H1 (cell line): ENCODE measurements around the gene SPTBN1. TPM values are rescaled to one million over a fixed set of nuclear protein-coding genes. Genes with fewer than 3 reads are reported as not detected.

Source experiments
- CTCF ChIA-PET: fragments of 300-600 bp; sonication (Branson Sonifier 250); formaldehyde crosslinking; loops from one replicate; lab custom pipeline; 2021; ENCODE audit not compliant: partially characterized antibody; lab: Charles Lee
- POLR2A ChIA-PET: fragments of 300-600 bp; sonication (Branson Sonifier 250); formaldehyde crosslinking; loops from one replicate; lab custom pipeline; 2021; ENCODE audit warnings: inconsistent platforms; ENCODE audit not compliant: partially characterized antibody; lab: Charles Lee
- DNase-seq, 2 experiments: peaks; one replicate each; pipeline versions ENCODE4 v3.0.0 to v3.0.0-alpha.2; 2010 to 2022; ENCODE audit warnings: low spot score in 2 of 2, low read depth in 1 of 2, mixed read lengths in 1 of 2
- FAIRE-seq: peaks from 2 replicates; lab custom pipeline; 2011; peaks lifted over from hg19 to GRCh38; lab: Jason Lieb, UNC
- H2AFZ ChIP-seq: 2 replicates; pipeline ENCODE4 v1.8.1; 2012; ENCODE audit warnings: low read length, inconsistent platforms
- H2AK5ac ChIP-seq: 2 replicates; pipeline ENCODE4 v1.6.1; 2013; ENCODE audit warnings: low read depth, low read length
- H2BK120ac ChIP-seq: replicated peaks from 2 replicates; pipeline ENCODE3; 2013; ENCODE audit warnings: low read depth, low read length, inconsistent platforms
- H2BK12ac ChIP-seq: 2 replicates; pipeline ENCODE4 v1.6.1; 2013; ENCODE audit warnings: low read depth, low read length
- H2BK15ac ChIP-seq: 2 replicates; pipeline ENCODE4 v1.6.1; 2013; ENCODE audit warnings: low read length
- H2BK20ac ChIP-seq: 2 replicates; pipeline ENCODE4 v1.6.1; 2013; ENCODE audit warnings: low read length
- H2BK5ac ChIP-seq: 2 replicates; pipeline ENCODE4 v1.6.1; 2013; ENCODE audit warnings: low read depth, low read length
- H3K14ac ChIP-seq: 2 replicates; pipeline ENCODE4 v1.6.1; 2013; ENCODE audit warnings: inconsistent platforms; ENCODE audit not compliant: insufficient read length
- H3K18ac ChIP-seq: 2 replicates; pipeline ENCODE4 v1.6.1; 2013; ENCODE audit warnings: low read length; ENCODE audit errors: extremely low read depth
- H3K23ac ChIP-seq: 2 replicates; pipeline ENCODE4 v1.6.1; 2013; ENCODE audit warnings: inconsistent platforms; ENCODE audit not compliant: insufficient read length
- H3K23me2 ChIP-seq: 2 replicates; pipeline ENCODE4 v1.6.1; 2013; ENCODE audit warnings: low read depth, low read length
- H3K27ac ChIP-seq: 2 replicates; pipeline ENCODE4 v1.6.1; 2011; ENCODE audit warnings: low read depth, low read length, inconsistent platforms
- H3K27me3 ChIP-seq, 4 experiments: replicated peaks in 1 of 4; 1 replicate in 1 of 4; 2 replicates in 3 of 4; pipeline versions ENCODE4 v1.6.1 to v1.8.1; 2011 to 2013; ENCODE audit warnings: low read length in 3 of 4, mild to moderate bottlenecking in 3 of 4, inconsistent platforms in 2 of 4, mixed read lengths in 2 of 4, moderate library complexity in 1 of 4; ENCODE audit not compliant: control insufficient read depth in 3 of 4, insufficient read depth in 3 of 4; ENCODE audit errors: extremely low read depth in 1 of 4
- H3K36me3 ChIP-seq, 4 experiments: 2 replicates each; pipeline versions ENCODE4 v1.6.1 to v1.8.1; 2011 to 2013; ENCODE audit warnings: mild to moderate bottlenecking in 4 of 4, low read length in 3 of 4, moderate library complexity in 2 of 4, control low read depth in 1 of 4, inconsistent platforms in 1 of 4; ENCODE audit not compliant: insufficient read depth in 4 of 4, control insufficient read depth in 2 of 4
- H3K4ac ChIP-seq: replicated peaks from 2 replicates; pipeline ENCODE3; 2013; ENCODE audit warnings: low read length, low read depth, mixed read lengths, inconsistent platforms; ENCODE audit not compliant: insufficient read length
- H3K4me1 ChIP-seq, 4 experiments: replicated peaks in 1 of 4; 1 replicate in 1 of 4; 2 replicates in 3 of 4; pipeline versions ENCODE4 v1.6.1 to v1.8.1; 2011 to 2013; ENCODE audit warnings: low read length in 3 of 4, inconsistent platforms in 2 of 4, mixed read lengths in 1 of 4; ENCODE audit not compliant: insufficient read depth in 4 of 4, control insufficient read depth in 3 of 4
- H3K4me2 ChIP-seq, 2 experiments: 2 replicates each; pipeline versions ENCODE4 v1.6.1 to v1.8.1; 2011 to 2013; ENCODE audit warnings: low read depth in 2 of 2, low read length in 2 of 2, control low read depth in 1 of 2, inconsistent platforms in 1 of 2, mild to moderate bottlenecking in 1 of 2; ENCODE audit not compliant: insufficient read depth in 1 of 2
- H3K4me3 ChIP-seq, 4 experiments: fragments of 200-600, 300-600 bp in 1 of 4; sonication (generic), shearing (Covaris generic), sonication (Bioruptor Twin) in 1 of 4; 2 replicates each; pipeline versions ENCODE4 v1.5.1 to v1.8.1; 2011 to 2016; ENCODE audit warnings: low read length in 4 of 4, low read depth in 3 of 4, control low read depth in 2 of 4, inconsistent platforms in 2 of 4, mild to moderate bottlenecking in 2 of 4, mixed read lengths in 1 of 4, moderate library complexity in 1 of 4; ENCODE audit not compliant: insufficient read depth in 2 of 4; ENCODE audit errors: extremely low read depth in 1 of 4
- H3K56ac ChIP-seq: replicated peaks from 2 replicates; pipeline ENCODE3; 2013; ENCODE audit warnings: low read depth, mild to moderate bottlenecking, mixed read lengths, low read length, inconsistent platforms; ENCODE audit not compliant: insufficient read length
- H3K79me1 ChIP-seq: 2 replicates; pipeline ENCODE4 v1.6.1; 2013; ENCODE audit warnings: low read depth, low read length, control low read depth
- H3K79me2 ChIP-seq, 2 experiments: 2 replicates each; pipeline versions ENCODE4 v1.6.1 to v1.8.1; 2012 to 2013; ENCODE audit warnings: low read length in 2 of 2, mild to moderate bottlenecking in 2 of 2, inconsistent platforms in 1 of 2; ENCODE audit not compliant: insufficient read depth in 2 of 2, control insufficient read depth in 1 of 2
- H3K9ac ChIP-seq, 4 experiments: replicated peaks in 1 of 4; 1 replicate in 1 of 4; 2 replicates in 3 of 4; pipeline versions ENCODE4 v1.6.1 to v1.8.1; 2011 to 2013; ENCODE audit warnings: low read depth in 3 of 4, low read length in 3 of 4, control low read depth in 2 of 4, mild to moderate bottlenecking in 2 of 4, moderate library complexity in 2 of 4, inconsistent platforms in 1 of 4; ENCODE audit errors: extremely low read depth in 1 of 4
- H3K9me3 ChIP-seq, 2 experiments: 2 replicates each; pipeline versions ENCODE4 v1.6.1 to v1.8.1; 2012 to 2013; ENCODE audit warnings: mild to moderate bottlenecking in 2 of 2, moderate library complexity in 2 of 2, control low read depth in 1 of 2, inconsistent platforms in 1 of 2, low read depth in 1 of 2, low read length in 1 of 2, mixed read lengths in 1 of 2; ENCODE audit not compliant: insufficient read depth in 2 of 2
- H4K20me1 ChIP-seq, 2 experiments: replicated peaks in 1 of 2; 2 replicates each; pipeline versions ENCODE3 to v1.8.1; 2011 to 2013; ENCODE audit warnings: inconsistent platforms in 2 of 2, low read length in 2 of 2, mild to moderate bottlenecking in 1 of 2; ENCODE audit not compliant: insufficient read depth in 2 of 2, control insufficient read depth in 1 of 2
- H4K5ac ChIP-seq: 2 replicates; pipeline ENCODE4 v1.6.1; 2013; ENCODE audit warnings: low read length, low read depth, mixed read lengths, inconsistent platforms; ENCODE audit not compliant: insufficient read length
- H4K8ac ChIP-seq: 2 replicates; pipeline ENCODE4 v1.8.0; 2013; ENCODE audit warnings: mild to moderate bottlenecking, moderate library complexity, low read length, inconsistent platforms; ENCODE audit not compliant: insufficient read depth; ENCODE audit errors: extremely low read depth
- H4K91ac ChIP-seq: replicated peaks from 2 replicates; pipeline ENCODE3; 2013; ENCODE audit warnings: low read length, mixed read lengths, inconsistent platforms; ENCODE audit not compliant: insufficient read length
- BRCA1 ChIP-seq: IDR thresholded peaks from 2 replicates; pipeline ENCODE4 v1.6.1; 2012; ENCODE audit warnings: low read depth, low read length, improper control_type of control experiment
- CBX5 ChIP-seq: fragments of 300-800, 300-1000 bp; sonication (generic); IDR thresholded peaks from 2 replicates; pipeline ENCODE4 v1.7.1; 2016; ENCODE audit warnings: antibody characterized with exemption, low read length, low read depth
- CEBPB ChIP-seq: IDR thresholded peaks from 2 replicates; pipeline ENCODE4 v1.6.1; 2012; ENCODE audit warnings: low read depth, low read length
- CTCF ChIP-seq, 3 experiments: IDR thresholded peaks; 1 replicate in 2 of 3; 2 replicates in 1 of 3; pipeline versions ENCODE4 v1.5.1 to v1.6.1; 2011; ENCODE audit warnings: low read length in 3 of 3, mild to moderate bottlenecking in 3 of 3, inconsistent platforms in 2 of 3, low read depth in 1 of 3, moderate library complexity in 1 of 3; ENCODE audit not compliant: insufficient read depth in 1 of 3; ENCODE audit errors: control extremely low read depth in 1 of 3
- EP300 ChIP-seq, 2 experiments: IDR thresholded peaks; 1 replicate in 1 of 2; 2 replicates in 1 of 2; pipeline ENCODE4 v1.6.1; 2011 to 2012; ENCODE audit warnings: low read depth in 2 of 2, low read length in 2 of 2, mild to moderate bottlenecking in 2 of 2, borderline replicate concordance in 1 of 2, inconsistent platforms in 1 of 2, moderate library complexity in 1 of 2
- MAFK ChIP-seq: IDR thresholded peaks from 2 replicates; pipeline ENCODE4 v1.6.1; 2012; ENCODE audit warnings: low read depth, mild to moderate bottlenecking, improper control_type of control experiment, low read length
- NANOG ChIP-seq: IDR thresholded peaks from 2 replicates; pipeline ENCODE4 v1.6.1; 2011; ENCODE audit warnings: low read length, low read depth, mild to moderate bottlenecking, inconsistent platforms; ENCODE audit not compliant: insufficient read depth, poor library complexity, severe bottlenecking
- RBBP5 ChIP-seq: IDR thresholded peaks from 2 replicates; pipeline ENCODE4 v1.7.1; 2012; ENCODE audit warnings: low read depth, mild to moderate bottlenecking, inconsistent platforms, low read length, moderate library complexity, borderline replicate concordance
- RXRA ChIP-seq: IDR thresholded peaks from 2 replicates; pipeline ENCODE4 v1.6.1; 2011; ENCODE audit warnings: low read depth, mild to moderate bottlenecking, low read length, moderate library complexity; ENCODE audit not compliant: insufficient read depth
- SIRT6 ChIP-seq: IDR thresholded peaks from one replicate; pipeline ENCODE4 v1.7.1; 2012; ENCODE audit warnings: low read length, inconsistent platforms
- SP1 ChIP-seq: IDR thresholded peaks from 2 replicates; pipeline ENCODE4 v1.6.1; 2011; ENCODE audit warnings: low read depth, low read length
- SP4 ChIP-seq: IDR thresholded peaks from 2 replicates; pipeline ENCODE4 v1.6.1; 2012; ENCODE audit warnings: low read length, inconsistent platforms
- WGBS, 2 experiments: shearing (Covaris generic) in 1 of 2; methylation state at CpG; one replicate each; pipeline versions ENCODE4 v1.1.6 to v1.1.7; 2013 to 2015; ENCODE audit warnings: low lambda C conversion rate in 2 of 2, mixed read lengths in 2 of 2, inconsistent platforms in 1 of 2, low coverage in 1 of 2, missing lambda C conversion rate in 1 of 2; ENCODE audit not compliant: insufficient replicate concordance in 2 of 2, insufficient coverage in 1 of 2, insufficient read length in 1 of 2; ENCODE audit errors: extremely low coverage in 1 of 2, missing lambda C conversion rate in 1 of 2; 5-methylcytosine and 5-hydroxymethylcytosine counted together
- polyA plus RNA-seq, 7 experiments: library from polyadenylated mRNA; depleted of rRNA in 3 of 7; stranded (reverse) in 5 of 7; unstranded in 2 of 7; fragments of >200 nt in 5 of 7; fragments of 200-250 nt in 2 of 7; gene quantifications; 1 replicate in 5 of 7; 2 replicates in 1 of 7; 4 replicates in 1 of 7; pipeline versions ENCODE4 v1.2.1 to v1.2.3, GENCODE V29; 2011 to 2013; ENCODE audit warnings: missing spikeins in 2 of 7, mixed read lengths in 2 of 7
- total RNA-seq: library from RNA; stranded (reverse); fragmentation: NEBNext Ultra II Directional; extraction: Animal tissue kit (Norgen Biotek cat#: 25700); gene quantifications from 2 replicates; pipeline ENCODE4 v1.2.1, GENCODE V29; 2021

Gene SPTBN1
- total and polyA plus RNA-seq, 2 of the 8 experiments (the other 6 are each of a cell fraction or from before 2014, with no cell fraction given) = 31.8 to 180 TPM

- CTCF ChIA-PET = interaction anchor here (0.7 to 1.4 kb wide), 3 partner anchors 10 to 69 kb away, joined by 3 to 4 read pairs (median 3); no protein-coding TSS in a partner anchor
- H4K8ac ChIP-seq = no peak overlapping the region
- no peak overlapping the region for H2BK120ac ChIP-seq
- no peak overlapping the region for H3K9ac ChIP-seq
- no peak overlapping the region for H4K91ac ChIP-seq
- H2BK15ac ChIP-seq = no peak overlapping the region
- no peaks in the 10 kb centered on the region for H3K9me3 ChIP-seq
- DNase-seq = no peak
- no peak overlapping the region for H3K14ac ChIP-seq
- no peak for FAIRE-seq
- WGBS, 2 experiments = 91% methylated on average over 3 of the region's 3 CpGs; no CpG with 5 or more reads in 1 of the 2 experiments
- H4K5ac ChIP-seq = no peak overlapping the region
- no peak overlapping the region for H3K27ac ChIP-seq
- no peak overlapping the region for H2BK5ac ChIP-seq
- H2BK20ac ChIP-seq = no peak overlapping the region
- H3K56ac ChIP-seq = no peak overlapping the region
- no peak overlapping the region for H2BK12ac ChIP-seq
- no peak overlapping the region for H2AK5ac ChIP-seq
- peaks cover 15 to 24% of the 10 kb centered on the region in 2 experiments for H4K20me1 ChIP-seq
- H2AFZ ChIP-seq = no peak overlapping the region
- no peaks in the 10 kb centered on the region for H3K23me2 ChIP-seq
- POLR2A ChIA-PET = interaction anchor here (0.9 to 2.3 kb wide), 2 partner anchors 12 to 33 kb away, joined by 3 to 8 read pairs; no protein-coding TSS in a partner anchor
- H3K4me3 ChIP-seq = no peak overlapping the region
- H3K4me1 ChIP-seq = peaks cover 2 to 15% (median 7%) of the 10 kb centered on the region in 4 experiments; a peak in 5 of 7 replicates
- H3K4ac ChIP-seq = no peak overlapping the region
- H3K18ac ChIP-seq = no peak overlapping the region
- no peak overlapping the region for H3K4me2 ChIP-seq
- no peak overlapping the region for H3K23ac ChIP-seq
- H3K79me1 ChIP-seq = peaks cover 17% of the 10 kb centered on the region
- H3K36me3 ChIP-seq = no peaks in the 10 kb centered on the region
- no peaks in the 10 kb centered on the region for H3K27me3 ChIP-seq
- H3K79me2 ChIP-seq = peaks cover 11 to 96% of the 10 kb centered on the region in 2 experiments; a peak in 3 of 4 replicates
- TF ChIP-seq MAFK = no peak
- TF ChIP-seq SIRT6 = no peak
- no peak for TF ChIP-seq SP1
- TF ChIP-seq SP4 = no peak
- no peak for TF ChIP-seq BRCA1
- no peak for TF ChIP-seq CTCF (IDR thresholded peaks at IDR 0.05; ENCODE audit: control extremely low read depth in 1 of 3, insufficient read depth in 1 of 3, low read depth in 1 of 3, low read length in 3 of 3)
- TF ChIP-seq RXRA = no peak
- TF ChIP-seq RBBP5 = no peak
- TF ChIP-seq NANOG = no peak
- TF ChIP-seq CEBPB = no peak
- TF ChIP-seq CBX5 = no peak
- TF ChIP-seq EP300 (IDR thresholded peaks at IDR 0.05; ENCODE audit: borderline replicate concordance in 1 of 2, low read depth in 2 of 2, low read length in 2 of 2) = no peak
These were observed 135.4 kb downstream of the SPTBN1 start for GRCh38 chr2:54591551-54591950.
